Measurements from ENCODE around the gene SLC8A3. TPM values are rescaled to one million over a fixed set of nuclear protein-coding genes. Genes with fewer than 3 reads are reported as not detected.
A peak's percentile ranks its signal among the peaks of the same experiment; 100 is the strongest.
"Not testable (repeated sequence)": the region's sequence is repeated elsewhere in the genome, so short reads cannot be mapped to it uniquely, and the experiment has no call there.

SLC8A3 gene, protein sequence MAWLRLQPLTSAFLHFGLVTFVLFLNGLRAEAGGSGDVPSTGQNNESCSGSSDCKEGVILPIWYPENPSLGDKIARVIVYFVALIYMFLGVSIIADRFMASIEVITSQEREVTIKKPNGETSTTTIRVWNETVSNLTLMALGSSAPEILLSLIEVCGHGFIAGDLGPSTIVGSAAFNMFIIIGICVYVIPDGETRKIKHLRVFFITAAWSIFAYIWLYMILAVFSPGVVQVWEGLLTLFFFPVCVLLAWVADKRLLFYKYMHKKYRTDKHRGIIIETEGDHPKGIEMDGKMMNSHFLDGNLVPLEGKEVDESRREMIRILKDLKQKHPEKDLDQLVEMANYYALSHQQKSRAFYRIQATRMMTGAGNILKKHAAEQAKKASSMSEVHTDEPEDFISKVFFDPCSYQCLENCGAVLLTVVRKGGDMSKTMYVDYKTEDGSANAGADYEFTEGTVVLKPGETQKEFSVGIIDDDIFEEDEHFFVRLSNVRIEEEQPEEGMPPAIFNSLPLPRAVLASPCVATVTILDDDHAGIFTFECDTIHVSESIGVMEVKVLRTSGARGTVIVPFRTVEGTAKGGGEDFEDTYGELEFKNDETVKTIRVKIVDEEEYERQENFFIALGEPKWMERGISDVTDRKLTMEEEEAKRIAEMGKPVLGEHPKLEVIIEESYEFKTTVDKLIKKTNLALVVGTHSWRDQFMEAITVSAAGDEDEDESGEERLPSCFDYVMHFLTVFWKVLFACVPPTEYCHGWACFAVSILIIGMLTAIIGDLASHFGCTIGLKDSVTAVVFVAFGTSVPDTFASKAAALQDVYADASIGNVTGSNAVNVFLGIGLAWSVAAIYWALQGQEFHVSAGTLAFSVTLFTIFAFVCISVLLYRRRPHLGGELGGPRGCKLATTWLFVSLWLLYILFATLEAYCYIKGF
- 5.7 TPM for polyA plus RNA-seq (2012; ENCODE audit: missing spikeins)

DNA sequence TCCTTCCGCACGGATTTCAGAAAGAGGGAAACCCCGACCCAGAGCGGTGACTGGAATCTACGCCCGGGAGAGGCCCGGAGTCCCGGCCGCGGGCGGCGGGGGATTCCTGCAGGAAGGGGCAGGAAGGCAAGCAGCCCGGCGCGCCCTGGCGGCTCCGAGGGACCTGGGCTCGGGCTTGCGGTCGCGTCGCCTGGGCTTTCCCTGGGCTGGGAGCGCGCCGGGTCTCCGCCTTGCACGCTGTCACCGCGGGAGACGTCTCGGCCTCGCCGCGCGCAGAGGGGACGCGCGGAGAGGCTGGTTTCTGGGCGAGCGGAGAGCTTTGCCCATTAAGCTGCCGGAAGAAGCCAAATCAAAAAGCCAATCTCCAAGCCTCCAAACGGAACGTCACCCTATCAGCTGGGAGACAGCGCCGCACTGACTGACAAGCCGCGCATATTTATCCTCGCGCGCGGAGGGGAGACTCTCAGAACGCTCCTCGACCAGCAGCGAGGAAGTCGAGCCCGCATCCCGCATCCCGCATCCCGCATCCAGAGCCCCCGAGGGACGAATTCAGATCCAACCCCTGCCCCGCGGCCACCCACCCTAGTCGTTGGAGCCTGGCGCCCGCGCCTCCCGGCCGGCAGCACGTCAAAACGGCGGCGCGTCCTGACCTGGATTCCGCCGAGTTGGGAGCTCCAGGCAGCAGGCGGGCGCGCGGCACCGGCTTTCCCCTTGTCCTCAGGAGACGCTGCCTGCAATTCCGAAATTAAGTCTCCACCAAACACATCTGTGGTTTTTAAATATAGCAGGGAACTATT is at the start of gene SLC8A3:
SLC8A3 (minus strand) TSS at position 293 of the 797 bp plus-strand sequence. CDS start 20,529 bp downstream, outside the sequence.
- no peak for TF ChIP-seq TAF1 (IDR thresholded peaks at IDR 0.05; ENCODE audit: borderline replicate concordance, low read depth, low read length)
- no peak for TF ChIP-seq POLR2A (IDR thresholded peaks at IDR 0.05; ENCODE audit: low read depth, low read length)
- TF ChIP-seq POLR2AphosphoS5 (IDR thresholded peaks at IDR 0.05; ENCODE audit: low read depth, low read length) = no peak
- FAIRE-seq = no peak
- DNase-seq (ENCODE audit: insufficient read length) = peak; percentile 56

DNA sequence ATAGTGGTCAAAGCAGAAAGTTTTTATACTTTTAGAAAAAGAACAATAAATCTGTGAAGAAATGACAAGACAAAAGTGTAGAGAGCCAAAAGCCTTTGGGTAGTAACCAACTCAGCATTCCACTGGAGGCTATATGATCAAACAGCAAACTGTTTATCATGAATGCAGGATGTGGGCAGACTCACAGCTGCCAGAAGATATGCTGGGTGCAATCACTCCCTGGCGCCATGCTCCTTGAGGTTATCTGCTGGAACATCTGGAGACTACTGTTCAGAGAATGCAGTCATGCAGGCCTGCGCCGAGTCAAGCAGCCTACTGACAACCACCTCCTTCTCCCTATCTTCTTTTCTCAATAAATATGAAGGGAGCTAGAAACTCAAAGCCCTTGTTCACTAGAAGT is 49.0 kb upstream of the SLC8A3 start:
- DNase-seq (ENCODE audit: insufficient read length) = no peak
- TF ChIP-seq POLR2A (IDR thresholded peaks at IDR 0.05; ENCODE audit: low read depth, low read length) (no peak), TAF1 (IDR thresholded peaks at IDR 0.05; ENCODE audit: borderline replicate concordance, low read depth, low read length) (no peak), POLR2AphosphoS5 (IDR thresholded peaks at IDR 0.05; ENCODE audit: low read depth, low read length) (no peak)
- no peak for FAIRE-seq

DNA sequence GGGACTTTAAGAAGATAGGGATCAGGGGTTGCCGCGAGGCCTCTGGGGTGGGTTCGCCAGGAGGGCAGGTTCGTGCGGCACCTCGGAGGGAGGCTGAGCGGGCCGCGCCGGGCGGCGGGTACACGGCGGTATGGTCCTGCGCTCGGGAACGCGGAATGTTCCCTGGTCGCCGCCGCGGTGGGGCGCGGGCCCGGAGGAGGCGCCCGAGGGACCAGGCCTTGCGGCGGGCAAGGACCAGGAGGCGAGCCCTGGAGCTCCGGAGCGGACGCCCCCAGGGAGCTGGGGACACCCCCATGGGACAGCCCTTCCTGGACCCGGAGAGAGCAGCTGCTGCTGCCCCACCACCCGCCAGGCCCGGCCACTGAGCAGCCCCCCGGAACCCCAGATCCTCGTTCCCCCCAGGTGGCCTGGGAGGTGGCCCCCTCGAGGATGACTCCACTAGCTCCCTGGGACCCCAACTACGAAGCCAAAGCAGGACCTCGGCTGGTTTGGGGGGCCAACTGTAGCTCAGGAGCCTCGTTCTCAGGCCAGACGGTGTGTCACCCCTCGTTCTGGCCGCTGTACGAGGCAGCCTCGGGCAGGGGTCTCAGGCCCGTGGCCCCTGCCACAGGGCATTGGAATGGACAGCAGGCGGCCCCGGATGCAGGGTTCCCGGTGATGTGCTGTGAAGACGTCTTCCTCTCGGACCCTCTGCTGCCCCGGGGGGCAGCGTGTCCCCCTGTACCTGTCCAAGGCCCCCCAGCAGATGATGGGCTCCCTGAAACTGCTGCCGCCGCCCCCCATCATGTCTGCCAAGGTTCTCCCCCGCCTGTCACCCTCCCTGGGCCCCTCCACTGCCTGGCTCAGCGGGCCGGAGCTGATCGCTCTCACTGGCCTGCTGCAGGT is 45.6 kb upstream of the SLC8A3 start:
- FAIRE-seq (no peak), DNase-seq (ENCODE audit: insufficient read length) (no peak)
- no peak for TF ChIP-seq POLR2A (IDR thresholded peaks at IDR 0.05; ENCODE audit: low read depth, low read length)
- no peak for TF ChIP-seq POLR2AphosphoS5 (IDR thresholded peaks at IDR 0.05; ENCODE audit: low read depth, low read length)
- no peak for TF ChIP-seq TAF1 (IDR thresholded peaks at IDR 0.05; ENCODE audit: borderline replicate concordance, low read depth, low read length)

DNA sequence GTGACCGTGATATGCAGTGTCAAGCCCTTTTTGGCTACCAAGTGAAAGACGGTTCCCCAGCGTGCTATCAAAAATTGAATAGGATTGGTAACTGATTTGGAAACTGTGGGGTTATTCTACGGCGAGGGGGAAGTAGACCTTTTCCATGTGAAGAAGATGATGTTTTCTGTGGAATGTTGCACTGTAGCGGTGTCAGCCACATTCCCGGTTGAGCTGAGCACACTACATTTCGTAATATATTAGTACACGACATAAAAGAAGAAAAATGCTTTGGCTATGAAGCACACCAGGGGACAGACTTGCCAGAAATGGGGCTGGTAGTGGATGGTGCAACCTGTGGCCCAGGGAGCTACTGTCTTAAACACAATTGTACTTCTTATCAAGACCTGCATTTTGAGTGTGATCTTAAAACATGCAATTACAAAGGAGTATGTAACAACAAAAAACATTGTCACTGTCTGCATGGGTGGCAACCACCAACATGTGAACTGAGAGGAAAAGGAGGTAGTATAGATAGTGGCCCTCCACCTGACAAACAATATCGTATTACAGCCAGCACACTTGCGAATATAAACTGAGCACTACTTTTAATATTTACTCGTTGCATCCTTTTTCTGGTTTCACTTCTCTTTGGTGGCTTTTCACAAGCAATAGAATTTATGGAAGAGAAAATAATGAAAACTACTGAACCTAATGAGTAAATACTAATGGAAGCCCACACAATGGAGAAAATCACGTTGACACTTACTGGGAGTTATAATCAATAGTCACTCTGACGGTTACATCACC is 43.2 kb upstream of the SLC8A3 start:
- not testable (repeated sequence) for DNase-seq (ENCODE audit: insufficient read length); FAIRE-seq

DNA sequence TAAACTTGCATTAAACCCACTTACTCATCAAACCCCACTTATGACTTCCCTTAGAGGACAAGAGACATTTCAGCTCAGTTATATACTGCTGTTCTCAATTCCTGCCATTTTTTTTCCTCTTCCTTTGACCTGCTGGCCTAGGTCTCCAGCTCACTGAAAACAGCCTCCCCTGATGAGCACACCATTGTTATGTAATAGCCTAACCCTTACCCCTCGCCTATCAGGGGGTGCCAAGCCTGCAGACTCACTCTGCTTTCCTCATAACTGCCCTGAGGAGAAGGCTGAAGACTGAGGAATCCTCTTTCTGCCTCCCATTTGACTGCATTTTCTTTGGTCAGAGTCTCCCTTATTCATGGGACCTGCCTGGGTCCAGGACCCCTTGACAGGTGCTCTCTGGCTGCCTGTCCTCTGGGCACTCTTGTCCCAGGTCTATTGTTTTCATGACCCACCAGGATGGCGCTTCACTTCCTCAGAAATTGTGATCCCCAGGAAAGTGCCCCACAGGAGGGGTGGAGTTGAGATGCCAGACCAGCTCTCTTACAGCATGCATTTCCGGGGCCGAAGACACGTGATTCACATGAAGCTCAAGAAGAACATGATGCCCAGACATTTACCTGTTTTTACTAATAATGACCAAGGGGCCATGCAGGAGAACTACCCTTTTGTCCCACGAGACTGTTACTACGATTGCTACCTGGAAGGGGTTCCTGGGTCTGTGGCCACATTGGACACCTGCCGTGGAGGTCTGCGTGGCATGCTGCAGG is 41.3 kb upstream of the SLC8A3 start:
- DNase-seq (ENCODE audit: insufficient read length) = not testable (repeated sequence)
- FAIRE-seq = peak; percentile 60

DNA sequence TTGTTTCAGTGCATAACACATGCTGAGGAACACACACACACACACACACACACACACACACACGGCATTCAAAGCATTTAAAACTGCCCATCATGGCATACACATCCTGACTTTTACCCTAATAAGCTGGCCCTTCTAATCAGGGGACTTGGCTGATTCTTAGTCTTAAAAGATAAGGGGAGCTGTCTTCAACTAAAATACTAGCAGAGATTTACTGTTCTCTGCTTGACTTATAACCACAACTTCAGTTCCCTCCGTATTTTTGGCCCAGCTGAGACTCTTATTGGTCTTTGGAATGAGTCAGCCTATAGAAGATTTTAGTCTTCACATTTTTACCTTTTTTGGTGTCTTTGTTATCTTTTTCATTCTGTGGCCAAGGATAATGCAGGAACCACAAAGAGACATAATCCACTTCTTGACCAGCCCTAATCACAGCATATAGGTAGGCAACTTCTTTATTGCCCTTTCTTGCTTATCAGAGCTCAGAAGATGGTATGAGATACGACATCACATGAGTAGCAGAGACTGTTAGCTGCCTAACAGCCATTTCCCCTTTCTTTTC is 25.1 kb upstream of the SLC8A3 start:
- FAIRE-seq (no peak), DNase-seq (ENCODE audit: insufficient read length) (no peak)
- TF ChIP-seq TAF1 (IDR thresholded peaks at IDR 0.05; ENCODE audit: borderline replicate concordance, low read depth, low read length) (no peak), POLR2AphosphoS5 (IDR thresholded peaks at IDR 0.05; ENCODE audit: low read depth, low read length) (no peak), POLR2A (IDR thresholded peaks at IDR 0.05; ENCODE audit: low read depth, low read length) (no peak)

DNA sequence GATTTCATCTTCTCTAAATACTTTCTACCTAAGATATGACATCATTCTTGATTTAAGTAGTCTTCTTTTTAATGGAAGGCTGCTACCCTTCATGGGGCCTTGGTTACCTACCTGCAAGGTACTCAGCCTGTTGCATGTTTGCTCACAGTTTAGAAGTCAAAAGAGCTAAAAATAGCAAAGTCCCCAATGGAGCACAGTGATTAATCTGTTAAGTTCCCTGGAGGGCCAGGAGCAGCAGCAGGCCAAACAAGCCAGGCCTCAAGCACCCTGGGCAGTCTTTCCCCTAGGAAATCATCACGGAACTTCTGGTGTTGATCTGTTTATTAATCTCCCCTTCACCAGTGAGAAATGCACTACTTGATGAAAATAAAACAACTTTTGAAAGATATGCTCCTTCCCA is 24.0 kb upstream of the SLC8A3 start:
- no peak for DNase-seq (ENCODE audit: insufficient read length)
- no peak for FAIRE-seq
- TF ChIP-seq TAF1 (IDR thresholded peaks at IDR 0.05; ENCODE audit: borderline replicate concordance, low read depth, low read length) = no peak
- no peak for TF ChIP-seq POLR2AphosphoS5 (IDR thresholded peaks at IDR 0.05; ENCODE audit: low read depth, low read length)
- TF ChIP-seq POLR2A (IDR thresholded peaks at IDR 0.05; ENCODE audit: low read depth, low read length) = no peak

DNA sequence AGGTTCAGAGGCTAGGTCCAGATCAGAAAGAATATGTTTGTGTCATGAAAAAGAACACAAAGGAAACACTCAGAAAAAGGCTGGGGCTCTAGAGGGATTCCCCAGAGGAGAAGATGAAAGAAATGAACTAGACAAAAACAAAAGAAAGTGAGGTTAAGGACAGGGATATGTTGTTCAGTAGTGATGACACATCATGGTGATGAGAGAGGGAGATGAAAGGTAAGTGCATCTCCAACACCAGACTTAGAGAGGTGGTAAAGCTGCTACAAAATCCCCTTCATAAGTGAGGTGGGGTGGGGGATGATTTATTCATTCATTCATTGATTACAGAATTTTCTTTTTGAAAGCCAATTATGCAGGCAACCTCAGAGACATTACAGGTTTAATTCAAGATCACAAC is 19.6 kb upstream of the SLC8A3 start:
- FAIRE-seq (no peak), DNase-seq (ENCODE audit: insufficient read length) (no peak)
- TF ChIP-seq POLR2AphosphoS5 (IDR thresholded peaks at IDR 0.05; ENCODE audit: low read depth, low read length) (no peak), POLR2A (IDR thresholded peaks at IDR 0.05; ENCODE audit: low read depth, low read length) (no peak), TAF1 (IDR thresholded peaks at IDR 0.05; ENCODE audit: borderline replicate concordance, low read depth, low read length) (no peak)

DNA sequence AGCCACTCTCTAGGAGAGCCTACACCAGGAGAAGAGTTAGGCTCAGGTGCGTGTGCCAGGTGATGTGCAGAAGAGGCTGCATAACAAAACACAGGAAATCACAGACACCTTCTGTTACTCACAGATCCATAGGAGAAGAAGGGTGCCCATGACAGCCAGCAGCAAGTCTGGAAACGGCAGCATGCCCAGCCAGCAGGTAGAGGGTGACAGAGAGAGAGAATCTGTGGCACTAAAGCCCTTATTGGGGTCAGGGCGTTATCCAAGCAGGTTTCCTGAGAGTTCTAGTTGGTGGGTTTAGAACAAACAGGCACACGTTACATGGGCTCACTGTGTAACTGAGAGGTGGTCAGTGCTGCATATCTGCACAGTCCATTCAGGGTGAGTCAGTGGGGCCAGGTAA is 14.9 kb upstream of the SLC8A3 start:
- DNase-seq (ENCODE audit: insufficient read length) = no peak
- TF ChIP-seq POLR2AphosphoS5 (IDR thresholded peaks at IDR 0.05; ENCODE audit: low read depth, low read length) (no peak), POLR2A (IDR thresholded peaks at IDR 0.05; ENCODE audit: low read depth, low read length) (no peak), TAF1 (IDR thresholded peaks at IDR 0.05; ENCODE audit: borderline replicate concordance, low read depth, low read length) (no peak)
- FAIRE-seq = no peak

Measured in GM12892 (cell line).